ENCODE results near the gene TRIM75.
"Not testable (repeated sequence)": the region's sequence is repeated elsewhere in the genome, so short reads cannot be mapped to it uniquely, and the experiment has no call there.

Gene TRIM75

DNA sequence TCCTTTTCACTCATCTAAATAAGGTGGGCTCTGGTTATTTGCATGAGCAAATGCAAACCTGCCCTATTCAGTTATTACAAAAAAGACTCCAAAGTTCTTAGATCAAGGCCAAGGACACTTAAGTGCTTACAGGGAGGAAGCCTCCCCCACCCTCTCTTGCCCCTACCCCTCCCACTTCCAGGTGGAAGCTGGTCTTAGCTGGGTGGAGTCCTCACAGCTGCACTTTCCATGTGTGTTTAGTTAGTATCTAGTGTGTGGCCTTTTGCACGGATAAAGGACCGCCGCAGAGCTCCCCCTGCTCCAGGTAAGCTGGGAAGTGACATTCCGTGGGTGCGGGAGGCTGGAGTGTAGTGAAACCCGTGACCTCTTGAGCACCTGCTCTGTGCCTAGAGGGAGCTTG, at the start of gene TRIM75:
Gene TRIM75 (plus strand): TSS at position 222 of the 400 bp plus-strand sequence. CDS start 5,282 bp downstream, outside the sequence.
- no peak for DNase-seq

DNA sequence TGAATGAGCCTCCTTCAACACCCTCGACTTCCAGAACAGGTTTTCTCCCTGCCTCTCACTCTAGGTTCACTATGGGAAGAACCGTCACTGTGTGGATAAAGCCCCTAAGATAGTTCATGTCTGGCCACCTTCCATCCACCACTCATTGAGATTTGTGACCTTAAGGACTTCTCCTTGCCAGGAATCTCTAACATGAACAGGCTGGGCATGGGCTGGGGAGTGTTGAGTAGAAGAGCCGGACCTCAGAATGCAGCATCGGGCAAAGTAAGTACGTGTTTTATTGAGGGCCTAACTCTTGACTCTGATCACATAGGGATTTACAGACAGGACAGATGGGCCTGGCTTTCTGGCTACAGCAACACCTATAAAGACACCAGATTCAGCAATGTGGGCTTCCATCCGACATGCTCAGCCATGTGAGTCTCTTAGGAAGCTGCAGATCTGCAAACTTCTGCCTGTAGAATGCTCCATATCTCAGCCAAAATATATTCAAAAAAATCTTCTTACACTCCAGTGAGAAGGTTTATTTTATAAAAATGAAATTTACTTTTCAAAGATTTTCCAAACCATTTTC, 48.2 kb upstream of the TRIM75 start:
- no peak for DNase-seq

- DNase-seq: no peak
Observed at GRCh38 chr4:165006456-165006855, 47.2 kb upstream of the TRIM75 start.

GRCh38 chr4:165006886-165007285, 46.8 kb upstream of the TRIM75 start:
- no peak for DNase-seq

DNA sequence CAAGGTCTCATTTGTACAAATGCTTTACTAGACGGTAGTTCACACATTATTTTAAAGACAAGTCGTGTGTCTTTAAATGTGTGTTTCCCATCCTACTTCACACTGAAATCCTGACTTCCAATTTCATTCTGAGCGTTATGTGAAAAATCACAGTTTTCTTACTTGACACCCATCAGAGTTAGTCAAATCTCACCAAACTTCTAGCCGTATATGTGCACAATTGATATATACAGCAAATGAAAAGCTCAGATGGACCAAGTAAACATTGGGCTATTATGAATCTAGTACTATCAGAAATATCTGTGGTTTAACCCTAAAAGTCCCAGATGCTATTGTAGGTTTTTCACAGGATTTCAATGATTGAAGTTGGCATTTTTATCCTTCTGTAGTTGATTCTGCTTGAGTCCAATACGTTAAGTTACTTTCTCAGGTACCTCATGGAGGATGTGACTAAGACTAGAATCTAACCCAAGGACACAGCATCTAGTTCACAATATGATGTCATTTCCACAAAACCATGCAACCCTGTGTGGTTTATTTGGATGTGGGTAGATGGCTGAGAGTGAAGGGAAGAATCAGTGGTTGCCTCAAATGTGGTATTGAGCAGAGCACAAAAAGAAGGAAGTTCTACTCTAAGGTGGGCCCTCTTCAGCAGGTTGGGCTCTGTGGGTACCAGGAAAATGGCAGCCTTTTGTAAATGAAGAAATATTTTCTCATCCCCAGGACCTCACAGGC, 44.0 kb upstream of the TRIM75 start:
- DNase-seq: no peak

GRCh38 chr4:165010487-165010886, 43.2 kb upstream of the TRIM75 start:
- DNase-seq: no peak

GRCh38 chr4:165010991-165011390, 42.7 kb upstream of the TRIM75 start:
- DNase-seq: no peak

DNA sequence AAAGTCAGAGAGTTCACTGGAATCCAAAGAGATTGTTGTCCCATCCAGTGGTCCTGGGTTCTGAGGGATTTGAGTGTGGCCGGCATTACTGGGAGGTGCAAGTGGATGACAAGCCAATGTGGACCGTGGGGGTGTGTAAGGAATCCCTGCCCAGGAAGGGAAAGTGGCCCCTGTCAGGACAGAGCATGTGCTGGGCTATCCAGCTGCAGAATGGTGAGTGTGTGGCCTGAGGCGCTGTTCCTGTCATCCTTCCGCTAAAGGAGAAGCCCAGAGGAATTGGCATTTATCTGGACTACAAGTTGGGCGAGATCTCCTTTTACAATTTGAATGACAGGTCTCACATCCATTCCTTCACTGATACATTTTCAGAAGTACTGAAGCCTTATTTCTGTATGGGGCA, 42.3 kb upstream of the TRIM75 start:
- no peak for DNase-seq

DNA sequence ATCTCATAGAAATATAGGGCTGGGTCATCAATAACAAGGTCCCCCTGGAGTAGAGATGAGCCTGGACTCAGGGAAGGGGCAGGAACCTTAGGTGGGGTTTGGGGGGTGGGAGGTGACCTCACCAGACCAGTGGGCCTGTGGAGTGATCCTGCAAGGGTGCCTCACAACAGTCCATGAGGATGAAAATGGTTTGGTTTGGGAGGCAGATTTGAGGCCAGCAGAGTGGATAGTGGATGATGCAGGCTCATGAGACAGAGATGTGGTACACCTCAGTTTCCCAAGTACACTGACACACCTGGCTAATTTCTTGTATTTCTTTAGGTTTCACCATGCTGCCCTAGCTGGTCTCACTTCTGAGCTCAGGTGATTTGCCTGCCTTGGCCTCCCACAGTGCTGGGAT, 40.0 kb upstream of the TRIM75 start:
- DNase-seq: no peak

DNA sequence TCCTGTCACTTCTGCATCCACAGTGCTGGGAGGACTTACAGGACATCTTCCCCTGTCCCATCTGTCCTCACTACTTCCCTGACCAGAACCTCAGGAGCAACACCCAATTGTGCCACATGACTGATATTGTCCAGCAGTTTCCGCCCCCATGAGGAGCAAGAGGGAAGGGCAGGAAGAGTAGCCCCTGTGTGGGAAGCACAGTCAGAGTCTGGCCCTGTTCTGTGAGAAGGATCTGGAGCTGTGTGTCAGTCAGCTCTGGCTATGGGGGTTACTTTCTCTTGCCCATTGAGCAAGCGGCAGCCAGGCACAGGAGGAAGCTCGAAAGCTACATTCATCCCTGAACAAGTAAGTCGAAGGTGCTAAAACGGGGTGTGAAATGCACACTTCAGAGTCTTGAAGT, 36.7 kb upstream of the TRIM75 start:
- no peak for DNase-seq

- not testable (repeated sequence) for DNase-seq
Observed at GRCh38 chr4:165019995-165020394, 33.7 kb upstream of the TRIM75 start.

DNA sequence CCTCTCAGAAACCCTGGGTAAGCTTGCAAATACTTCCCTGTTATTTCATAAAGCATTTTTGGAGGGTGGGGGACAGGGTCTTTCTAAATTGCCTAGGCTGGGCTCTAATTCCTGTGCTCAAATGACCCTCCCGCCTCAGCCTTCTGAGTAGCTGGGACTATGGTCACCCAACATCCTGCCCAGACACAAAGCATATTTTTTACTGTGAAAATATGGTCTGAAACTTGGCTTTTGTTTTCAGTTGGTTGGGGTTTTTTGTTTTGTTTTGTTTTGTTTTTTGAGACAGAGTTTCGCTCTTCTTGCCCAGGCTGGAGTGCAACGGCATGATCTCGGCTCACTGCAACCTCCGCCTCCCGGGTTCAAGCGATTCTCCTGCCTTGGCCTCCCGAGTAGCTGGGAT, 27.9 kb upstream of the TRIM75 start:
- DNase-seq: not testable (repeated sequence)

DNA sequence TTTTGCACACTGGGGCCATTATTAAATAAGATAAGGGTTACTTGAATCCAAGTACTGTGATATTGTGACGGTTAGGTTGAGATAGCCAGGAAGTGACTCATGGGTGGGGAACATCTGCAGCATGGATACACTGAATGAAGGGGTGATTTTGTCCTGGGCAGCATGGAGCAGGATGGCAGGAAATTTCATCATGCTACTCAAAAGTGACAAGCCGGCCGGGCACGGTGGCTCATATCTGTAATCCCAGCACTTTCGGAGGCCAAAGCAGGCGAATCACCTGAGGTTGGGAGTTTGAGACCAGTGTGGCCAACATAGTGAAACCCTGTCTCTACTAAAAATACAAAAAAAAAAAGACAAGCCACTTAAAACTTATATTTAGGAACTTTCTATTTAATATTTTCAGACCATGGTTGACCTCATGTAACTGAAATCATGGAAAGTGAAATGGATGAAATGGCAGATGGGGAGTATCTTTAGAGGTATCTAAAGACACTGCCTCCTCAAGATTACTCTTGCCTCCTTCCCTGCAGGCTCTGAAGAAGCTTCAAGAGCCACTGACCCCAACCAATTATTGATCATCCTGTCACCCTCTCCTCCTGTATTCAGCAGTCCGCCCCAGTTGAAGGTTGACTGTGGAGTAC, 25.8 kb upstream of the TRIM75 start:
- no peak for DNase-seq

- DNase-seq: no peak
Observed at GRCh38 chr4:165031436-165032211, 22.0 kb upstream of the TRIM75 start, which contains the start of gene TRIM60. TRIM60 (plus strand) TSS chr4:165031999; CDS start chr4:165040073, 8,074 bp downstream.

GRCh38 chr4:165048170-165048569, 5.5 kb upstream of the TRIM75 start:
- no peak for DNase-seq

GRCh38 chr4:165052627-165053026, 1.0 kb upstream of the TRIM75 start:
- no peak for DNase-seq

GRCh38 chr4:165055601-165056000, 1.9 kb downstream of the TRIM75 start:
- DNase-seq: no peak

DNA sequence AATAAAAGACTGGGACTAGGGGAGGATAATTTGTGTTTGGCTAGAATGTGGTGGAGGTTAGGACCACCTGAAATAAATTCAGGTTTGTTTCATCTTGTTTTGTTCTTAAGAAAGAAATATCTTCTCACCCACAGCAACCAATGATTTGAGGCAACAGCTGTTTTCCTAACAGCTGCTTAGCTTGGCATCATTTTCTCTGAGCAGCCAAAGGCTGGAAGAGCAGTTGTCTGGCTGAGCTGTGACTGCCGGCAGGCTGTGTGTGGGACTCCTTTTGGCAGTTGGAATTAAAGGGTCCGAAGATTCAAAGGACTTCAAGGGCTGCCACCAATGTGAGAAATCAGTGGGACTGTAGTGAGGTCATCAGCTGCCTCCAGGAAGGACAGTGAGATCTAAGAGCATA, 5.0 kb downstream of the TRIM75 start:
- no peak for DNase-seq

DNA sequence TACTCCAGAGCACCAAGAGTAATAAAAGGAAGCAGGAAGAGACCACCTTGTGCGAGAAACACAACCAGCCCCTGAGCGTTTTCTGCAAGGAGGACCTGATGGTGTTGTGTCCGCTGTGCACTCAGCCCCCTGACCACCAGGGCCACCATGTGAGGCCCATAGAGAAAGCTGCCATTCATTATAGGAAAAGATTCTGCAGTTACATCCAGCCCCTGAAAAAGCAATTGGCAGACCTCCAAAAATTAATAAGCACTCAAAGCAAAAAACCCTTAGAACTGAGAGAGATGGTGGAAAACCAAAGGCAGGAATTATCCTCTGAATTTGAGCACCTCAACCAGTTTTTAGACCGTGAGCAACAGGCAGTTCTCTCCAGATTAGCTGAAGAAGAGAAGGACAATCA, 5.7 kb downstream of the TRIM75 start:
- no peak for DNase-seq

DNA sequence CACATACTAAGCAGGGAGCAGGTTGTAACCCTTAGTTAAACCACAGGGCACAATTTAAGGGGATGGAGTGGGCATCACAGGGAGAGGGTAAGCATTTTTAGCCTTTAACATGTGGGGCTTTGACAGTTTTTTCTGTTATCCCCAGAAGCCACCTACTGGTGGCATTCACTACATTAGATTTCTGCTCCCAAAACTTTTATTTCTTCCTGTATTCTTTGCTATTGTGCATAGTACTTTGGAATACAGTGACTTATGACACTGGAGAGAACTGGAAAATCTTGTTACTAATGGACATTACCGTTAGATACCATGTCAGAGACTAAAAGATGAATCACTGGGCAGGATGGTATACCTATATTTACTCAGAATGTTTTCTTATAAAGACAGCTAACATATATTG, 7.3 kb downstream of the TRIM75 start:
- no peak for DNase-seq

GRCh38 chr4:165070560-165070959, 16.9 kb downstream of the TRIM75 start:
- no peak for DNase-seq

DNA sequence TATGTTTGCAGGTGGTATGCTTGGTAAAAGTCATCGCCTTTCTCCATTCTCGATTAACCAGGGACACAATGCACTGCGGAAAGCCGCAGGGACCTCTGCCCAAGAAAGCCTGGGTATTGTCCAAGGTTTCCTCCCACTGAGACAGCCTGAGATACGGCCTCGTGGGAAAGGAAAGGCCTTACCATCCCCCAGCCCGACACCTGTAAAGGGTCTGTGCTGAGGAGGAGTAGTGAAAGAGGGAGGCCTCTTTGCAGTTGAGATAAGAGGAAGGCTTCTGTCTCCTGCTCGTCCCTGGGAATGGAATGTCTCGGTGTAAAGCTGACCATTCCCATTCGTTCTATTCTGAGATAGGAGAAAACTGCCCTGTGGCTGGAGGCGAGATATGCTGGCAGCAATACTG, 19.7 kb downstream of the TRIM75 start:
- DNase-seq: not testable (repeated sequence)

DNA sequence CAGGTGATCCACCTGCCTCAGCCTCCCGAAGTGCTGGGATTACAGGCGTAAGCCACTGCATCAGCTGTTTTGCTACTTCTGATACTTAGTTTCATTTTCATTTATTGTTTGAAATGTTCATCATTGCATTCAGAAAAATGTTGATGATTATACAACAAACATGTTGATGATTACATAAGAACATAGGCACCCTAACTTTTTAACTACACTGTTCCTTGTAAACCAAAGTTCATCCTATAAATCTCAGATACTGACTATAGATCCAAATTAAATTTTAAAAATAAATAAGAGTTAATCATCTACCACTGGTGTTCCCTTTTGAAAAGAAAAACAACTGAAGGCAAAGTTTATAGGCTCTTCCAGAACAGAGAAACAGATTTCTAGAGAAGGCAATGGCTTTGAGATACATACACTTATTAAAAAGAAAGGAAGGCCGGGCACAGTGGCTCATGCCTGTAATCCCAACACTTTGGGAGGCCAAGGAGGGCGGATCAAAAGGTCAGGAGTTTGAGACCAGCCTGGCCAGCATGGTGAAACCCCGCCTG, 23.4 kb downstream of the TRIM75 start:
- no peak for DNase-seq
